H1 (cell line): ENCODE measurements around the gene GNB3. TPM values are rescaled to one million over a fixed set of nuclear protein-coding genes. Genes with fewer than 3 reads are reported as not detected.

Experiments
- ASH2L ChIP-seq: fragments of 200-600, 300-600 bp; sonication (generic); IDR thresholded peaks from one replicate; pipeline ENCODE4 v1.7.1; 2017; ENCODE audit warnings: low read length
- BCL11A ChIP-seq, 2 experiments: IDR thresholded peaks; one replicate each; pipeline ENCODE4 v1.6.1; 2011; ENCODE audit warnings: low read depth in 2 of 2, low read length in 2 of 2, mild to moderate bottlenecking in 2 of 2
- EGR1 ChIP-seq: IDR thresholded peaks from 2 replicates; pipeline ENCODE4 v1.6.1; 2011; ENCODE audit warnings: low read depth, low read length, borderline replicate concordance
- FOSL1 ChIP-seq: IDR thresholded peaks from 2 replicates; pipeline ENCODE4 v1.6.1; 2011; ENCODE audit warnings: mild to moderate bottlenecking, low read depth, low read length, moderate library complexity; ENCODE audit not compliant: insufficient read depth
- GABPA ChIP-seq: IDR thresholded peaks from 2 replicates; pipeline ENCODE4 v1.6.1; 2011; ENCODE audit warnings: mild to moderate bottlenecking, low read length, moderate library complexity, borderline replicate concordance; ENCODE audit not compliant: insufficient read depth
- HDAC6 ChIP-seq: IDR thresholded peaks from one replicate; pipeline ENCODE4 v1.7.1; 2012; ENCODE audit warnings: low read depth, mild to moderate bottlenecking, inconsistent platforms, low read length, moderate library complexity
- NRF1 ChIP-seq: IDR thresholded peaks from 2 replicates; pipeline ENCODE4 v1.6.1; 2011; ENCODE audit warnings: mild to moderate bottlenecking, low read depth, low read length, improper control_type of control experiment
- PHF8 ChIP-seq: fragments of 200-600 bp; sonication (generic); conservative IDR thresholded peaks from 2 replicates; pipeline ENCODE4 v1.7.1; 2012; ENCODE audit warnings: low read depth, mild to moderate bottlenecking, inconsistent platforms, low read length, moderate library complexity
- POLR2A ChIP-seq, 2 experiments: IDR thresholded peaks; 1 replicate in 1 of 2; 2 replicates in 1 of 2; pipeline ENCODE4 v1.6.1; 2011; ENCODE audit warnings: low read depth in 2 of 2, low read length in 2 of 2, mild to moderate bottlenecking in 2 of 2; ENCODE audit errors: control extremely low read depth in 1 of 2
- POLR2AphosphoS5 ChIP-seq: IDR thresholded peaks from 2 replicates; pipeline ENCODE4 v1.6.1; 2011; ENCODE audit warnings: low read depth, low read length
- POU5F1 ChIP-seq: IDR thresholded peaks from 2 replicates; pipeline ENCODE4 v1.6.1; 2011; ENCODE audit warnings: low read depth, mild to moderate bottlenecking, low read length, moderate library complexity
- RNF2 ChIP-seq: fragments of 200-900, 300-1000 bp; sonication (generic); IDR thresholded peaks from 2 replicates; pipeline ENCODE4 v1.7.1; 2016; ENCODE audit warnings: borderline replicate concordance, low read depth, mild to moderate bottlenecking, antibody characterized with exemption, low read length; ENCODE audit not compliant: poor library complexity, severe bottlenecking; ENCODE audit errors: missing control alignments
- SIX5 ChIP-seq: IDR thresholded peaks from 2 replicates; pipeline ENCODE4 v1.6.1; 2011; ENCODE audit warnings: mild to moderate bottlenecking, low read depth, low read length
- SP1 ChIP-seq: IDR thresholded peaks from 2 replicates; pipeline ENCODE4 v1.6.1; 2011; ENCODE audit warnings: low read depth, low read length
- SRF ChIP-seq: IDR thresholded peaks from 2 replicates; pipeline ENCODE4 v1.6.1; 2011; ENCODE audit warnings: mild to moderate bottlenecking, low read depth, low read length, moderate library complexity
- TAF1 ChIP-seq: IDR thresholded peaks from 2 replicates; pipeline ENCODE4 v1.6.1; 2011; ENCODE audit warnings: mild to moderate bottlenecking, low read depth, low read length
- TBP ChIP-seq: IDR thresholded peaks from 2 replicates; pipeline ENCODE4 v1.6.1; 2011; ENCODE audit warnings: low read depth, low read length, improper control_type of control experiment
- USF2 ChIP-seq: IDR thresholded peaks from 2 replicates; pipeline ENCODE4 v1.6.1; 2011; ENCODE audit warnings: low read length, improper control_type of control experiment
- polyA plus RNA-seq, 7 experiments: library from polyadenylated mRNA; depleted of rRNA in 3 of 7; stranded (reverse) in 5 of 7; unstranded in 2 of 7; fragments of >200 nt in 5 of 7; fragments of 200-250 nt in 2 of 7; gene quantifications; 1 replicate in 5 of 7; 2 replicates in 1 of 7; 4 replicates in 1 of 7; pipeline versions ENCODE4 v1.2.1 to v1.2.3, GENCODE V29; 2011 to 2013; ENCODE audit warnings: missing spikeins in 2 of 7, mixed read lengths in 2 of 7
- total RNA-seq: library from RNA; stranded (reverse); fragmentation: NEBNext Ultra II Directional; extraction: Animal tissue kit (Norgen Biotek cat#: 25700); gene quantifications from 2 replicates; pipeline ENCODE4 v1.2.1, GENCODE V29; 2021
- TF ChIP-seq, protein P1 (sequence below): IDR thresholded peaks from 2 replicates; pipeline ENCODE4 v1.6.1; 2012; ENCODE audit warnings: inconsistent platforms

The GNB3 gene
- total and polyA plus RNA-seq, 2 of the 8 experiments (the other 6 are each of a cell fraction or from before 2014, with no cell fraction given) = 9.9 TPM

DNA sequence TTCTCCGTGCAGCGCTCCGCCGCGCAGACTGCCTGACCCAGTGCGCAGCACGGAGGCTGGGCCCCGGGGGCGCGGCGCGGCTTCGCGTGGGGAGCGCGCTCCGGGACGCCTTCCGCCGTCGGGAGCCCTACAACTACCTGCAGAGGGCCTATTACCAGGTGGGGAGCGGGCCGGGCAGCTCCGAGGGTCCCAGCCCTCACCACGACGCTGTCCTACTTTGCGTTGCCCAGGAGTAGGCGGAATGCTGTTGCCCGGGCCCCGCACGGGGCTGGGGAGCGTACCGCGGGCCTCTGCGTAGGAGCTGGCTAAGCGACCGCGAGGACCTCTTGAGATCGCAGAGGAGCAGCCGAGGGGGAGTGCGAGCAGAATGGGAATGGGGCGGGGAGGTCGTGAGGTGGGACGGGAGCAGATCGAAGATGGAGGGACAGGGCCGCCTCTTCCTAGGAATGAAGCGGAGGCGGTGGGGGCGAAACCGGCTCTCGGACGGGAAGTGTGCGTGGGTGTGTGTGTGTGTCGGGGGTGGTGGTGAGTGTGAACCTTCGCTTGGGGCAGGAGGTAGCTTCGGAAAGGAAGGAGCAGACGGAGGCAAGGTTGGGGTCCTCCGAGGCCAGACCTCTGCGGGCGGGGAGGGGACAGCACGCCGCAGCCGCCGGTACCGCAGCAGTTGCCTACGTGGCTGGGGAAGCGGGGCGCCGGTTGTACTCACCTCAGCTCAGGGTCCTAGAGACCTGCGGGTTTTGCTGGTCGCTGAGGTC, 11.8 kb upstream of the GNB3 start (continued):
- TF ChIP-seq SRF (no peak), EGR1 (peak; percentile 56; the same call in 1 of the 2 replicates), SIX5 (no peak), BCL11A (IDR thresholded peaks at IDR 0.05; ENCODE audit: low read depth in 2 of 2, low read length in 2 of 2) (no peak), POLR2AphosphoS5 (peak; percentile 66), POLR2A (IDR thresholded peaks at IDR 0.05; ENCODE audit: control extremely low read depth in 1 of 2, low read depth in 2 of 2, low read length in 2 of 2) (peak in 1 of 2 experiments; percentile 78; a peak in 2 of 3 replicates), TAF1 (0 out of 2 replicates have a peak, but pooled peaks have one; percentile 42), NRF1 (no peak), TBP (peak; percentile 62; the same call in 1 of the 2 replicates), SP1 (peak; percentile 60; the same call in 1 of the 2 replicates), RNF2 (peak; percentile 35), HDAC6 (no peak), POU5F1 (no peak), USF2 (no peak), FOSL1 (peak; percentile 93), ASH2L (peak; percentile 86), PHF8 (peak; percentile 43; the same call in 1 of the 2 replicates), GABPA (no peak)
- TF ChIP-seq, protein P1, sequence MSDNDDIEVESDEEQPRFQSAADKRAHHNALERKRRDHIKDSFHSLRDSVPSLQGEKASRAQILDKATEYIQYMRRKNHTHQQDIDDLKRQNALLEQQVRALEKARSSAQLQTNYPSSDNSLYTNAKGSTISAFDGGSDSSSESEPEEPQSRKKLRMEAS = peak; percentile 62; the same call in 1 of the 2 replicates
